RWPE2 (cell line): Measurements from ENCODE around the gene SELENOH.

Experiments used
- ATAC-seq: fragments of 200-7000 bp; cut with Tn5 transposase; 3 replicates; pipeline ENCODE4 v1.9.1; 2021; ENCODE audit warnings: low read depth
- DNase-seq: peaks from one replicate; pipeline ENCODE4 v3.0.0-alpha.2; 2020; ENCODE audit warnings: low spot score
- H3K27ac ChIP-seq: fragments of 450-650 bp; 2 replicates; pipeline ENCODE4 v1.5.1; 2017; ENCODE audit warnings: mild to moderate bottlenecking; ENCODE audit not compliant: poor library complexity, severe bottlenecking
- H3K27me3 ChIP-seq: fragments of 250-450 bp; sonication (Bioruptor Pico); 2 replicates; pipeline ENCODE4 v1.5.1; 2021; ENCODE audit warnings: mild to moderate bottlenecking, moderate library complexity; ENCODE audit not compliant: insufficient read depth, poor library complexity, severe bottlenecking
- H3K36me3 ChIP-seq: fragments of 250-450 bp; sonication (Bioruptor Pico); 2 replicates; pipeline ENCODE4 v1.5.1; 2020; ENCODE audit warnings: low read depth, mild to moderate bottlenecking, moderate library complexity
- H3K4me1 ChIP-seq: fragments of 250-450 bp; sonication (Bioruptor Pico); 2 replicates; pipeline ENCODE4 v1.5.1; 2021; ENCODE audit warnings: mild to moderate bottlenecking, moderate library complexity; ENCODE audit not compliant: insufficient read depth, poor library complexity, severe bottlenecking
- H3K4me3 ChIP-seq: fragments of 250-450 bp; sonication (Bioruptor Pico); 2 replicates; pipeline ENCODE4 v1.5.1; 2021; ENCODE audit warnings: mild to moderate bottlenecking, moderate library complexity; ENCODE audit not compliant: severe bottlenecking
- H3K9me3 ChIP-seq: fragments of 250-450 bp; sonication (Bioruptor Pico); 2 replicates; pipeline ENCODE4 v1.5.1; 2021; ENCODE audit warnings: mild to moderate bottlenecking, moderate library complexity; ENCODE audit not compliant: severe bottlenecking
- TF ChIP-seq, protein P1 (sequence below): fragments of 450-650 bp; IDR thresholded peaks from one replicate; pipeline ENCODE4 v1.5.1; 2017; ENCODE audit warnings: mild to moderate bottlenecking, moderate library complexity; ENCODE audit not compliant: poor library complexity, severe bottlenecking

SELENOH gene

DNA sequence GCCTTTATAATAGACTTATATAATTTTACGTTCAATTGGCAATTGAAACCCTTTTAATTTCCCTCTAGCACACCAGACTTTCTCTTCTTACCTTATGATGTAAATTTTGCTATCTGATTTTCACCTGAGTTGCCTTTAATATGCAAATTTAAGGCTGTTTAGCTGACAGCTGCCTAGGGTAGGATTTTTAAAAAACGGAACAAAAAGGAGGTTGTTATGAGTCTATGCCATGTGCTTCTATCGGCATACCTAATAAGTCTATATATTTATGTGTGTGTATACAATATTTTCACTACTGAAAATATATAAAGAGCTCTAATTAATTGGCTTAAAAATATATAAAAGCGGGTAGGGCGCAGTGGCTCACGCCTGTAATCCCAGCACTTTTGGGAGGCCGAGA, 11.8 kb upstream of the SELENOH start:
- ATAC-seq: no peak
- peaks cover 27% of the 10 kb centered on the region for H3K4me1 ChIP-seq
- no peaks in the 10 kb centered on the region for H3K27me3 ChIP-seq
- no peak overlapping the region for H3K27ac ChIP-seq
- H3K9me3 ChIP-seq: no peaks in the 10 kb centered on the region
- DNase-seq: no peak
- TF ChIP-seq, protein P1, sequence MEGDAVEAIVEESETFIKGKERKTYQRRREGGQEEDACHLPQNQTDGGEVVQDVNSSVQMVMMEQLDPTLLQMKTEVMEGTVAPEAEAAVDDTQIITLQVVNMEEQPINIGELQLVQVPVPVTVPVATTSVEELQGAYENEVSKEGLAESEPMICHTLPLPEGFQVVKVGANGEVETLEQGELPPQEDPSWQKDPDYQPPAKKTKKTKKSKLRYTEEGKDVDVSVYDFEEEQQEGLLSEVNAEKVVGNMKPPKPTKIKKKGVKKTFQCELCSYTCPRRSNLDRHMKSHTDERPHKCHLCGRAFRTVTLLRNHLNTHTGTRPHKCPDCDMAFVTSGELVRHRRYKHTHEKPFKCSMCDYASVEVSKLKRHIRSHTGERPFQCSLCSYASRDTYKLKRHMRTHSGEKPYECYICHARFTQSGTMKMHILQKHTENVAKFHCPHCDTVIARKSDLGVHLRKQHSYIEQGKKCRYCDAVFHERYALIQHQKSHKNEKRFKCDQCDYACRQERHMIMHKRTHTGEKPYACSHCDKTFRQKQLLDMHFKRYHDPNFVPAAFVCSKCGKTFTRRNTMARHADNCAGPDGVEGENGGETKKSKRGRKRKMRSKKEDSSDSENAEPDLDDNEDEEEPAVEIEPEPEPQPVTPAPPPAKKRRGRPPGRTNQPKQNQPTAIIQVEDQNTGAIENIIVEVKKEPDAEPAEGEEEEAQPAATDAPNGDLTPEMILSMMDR: no peak
- no peak overlapping the region for H3K4me3 ChIP-seq
- H3K36me3 ChIP-seq: peaks cover 16% of the 10 kb centered on the region

DNA sequence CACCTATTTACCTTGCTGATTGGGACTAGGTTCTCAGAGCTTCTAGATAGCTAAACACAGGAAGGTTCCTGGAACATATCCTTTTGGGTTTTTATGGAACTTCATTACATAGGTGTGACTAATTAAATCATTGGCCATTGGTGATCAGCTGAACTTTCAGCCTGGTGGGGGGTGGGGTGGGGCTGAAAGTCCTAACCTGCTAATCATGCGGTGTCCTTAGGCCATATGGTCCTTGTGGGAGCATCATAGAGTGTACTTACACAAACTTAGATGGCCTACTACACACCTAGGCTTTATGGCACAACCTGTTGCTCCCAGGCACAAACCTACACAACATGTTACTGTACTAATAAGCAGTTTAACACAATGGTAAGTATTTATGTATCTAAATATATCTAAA, 8.6 kb upstream of the SELENOH start:
- DNase-seq (no peak), ATAC-seq (no peak)
- TF ChIP-seq, protein P1: no peak
- Histone ChIP-seq H3K4me1 (peaks cover 21% of the 10 kb centered on the region), H3K27ac (peak overlapping the region; percentile 53), H3K36me3 (peaks cover 24% of the 10 kb centered on the region), H3K27me3 (no peaks in the 10 kb centered on the region), H3K9me3 (no peaks in the 10 kb centered on the region), H3K4me3 (no peak overlapping the region)

DNA sequence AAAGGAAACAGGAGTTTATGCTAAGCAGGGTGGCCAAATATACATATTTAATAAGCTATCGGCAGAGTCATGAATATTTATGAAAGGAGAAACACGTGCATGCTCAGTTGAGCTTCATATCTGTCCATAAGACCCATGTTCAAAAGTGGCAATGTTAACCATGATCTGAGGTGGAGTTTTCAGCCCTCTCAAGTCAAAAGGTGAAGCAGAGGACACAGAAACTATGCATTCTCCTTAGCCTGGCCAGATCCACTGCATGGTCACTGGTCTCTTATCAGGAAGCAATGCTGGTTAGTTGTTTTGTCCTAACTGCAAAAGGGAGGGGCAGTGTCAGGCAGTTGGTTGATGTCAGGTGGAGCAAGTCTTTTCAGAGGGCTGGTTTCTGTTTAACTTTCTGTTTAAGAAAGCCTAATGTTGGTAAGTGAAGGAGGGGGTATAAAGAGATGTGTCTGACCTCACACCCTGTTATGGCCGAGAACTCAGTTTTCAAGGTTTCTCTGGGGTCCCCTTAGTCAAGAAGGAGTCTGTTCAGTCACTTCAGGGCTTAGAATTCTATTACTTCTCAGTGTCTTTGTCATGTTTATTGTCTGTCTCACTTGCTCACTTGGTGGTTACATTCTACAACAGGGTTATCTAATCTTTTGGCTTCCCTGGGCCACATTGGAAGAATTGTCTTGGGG, 5.5 kb upstream of the SELENOH start:
- ATAC-seq: no peak
- H3K36me3 ChIP-seq: peaks cover 44% of the 10 kb centered on the region
- no peak overlapping the region for H3K27ac ChIP-seq
- TF ChIP-seq, protein P1: no peak
- no peak overlapping the region for H3K4me3 ChIP-seq
- peaks cover 21% of the 10 kb centered on the region for H3K4me1 ChIP-seq
- no peak for DNase-seq
- no peaks in the 10 kb centered on the region for H3K27me3 ChIP-seq
- no peaks in the 10 kb centered on the region for H3K9me3 ChIP-seq

DNA sequence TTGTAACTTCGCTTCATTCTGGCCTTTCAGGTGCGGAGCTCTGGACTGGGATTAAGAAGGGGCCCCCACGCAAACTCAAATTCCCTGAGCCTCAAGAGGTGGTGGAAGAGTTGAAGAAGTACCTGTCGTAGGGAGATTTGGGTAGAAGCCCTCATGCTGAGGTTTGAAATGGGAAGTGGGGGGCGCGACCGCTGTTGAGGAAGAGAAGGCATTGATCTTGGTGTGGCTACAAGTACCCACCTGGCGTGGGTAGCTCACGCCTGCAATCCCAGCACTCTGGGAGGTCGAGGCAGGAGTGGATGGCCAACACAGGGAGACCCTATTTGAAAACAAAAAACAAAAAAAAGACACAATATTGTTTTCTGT, 779 bp downstream of the SELENOH start:
- Histone ChIP-seq H3K9me3 (no peaks in the 10 kb centered on the region), H3K27me3 (no peaks in the 10 kb centered on the region), H3K27ac (peak overlapping the region; percentile 73), H3K4me3 (peak overlapping the region; percentile 79), H3K36me3 (peaks cover 54% of the 10 kb centered on the region), H3K4me1 (peaks cover 5% of the 10 kb centered on the region)
- DNase-seq: no peak
- TF ChIP-seq, protein P1: no peak
- no peak for ATAC-seq

DNA sequence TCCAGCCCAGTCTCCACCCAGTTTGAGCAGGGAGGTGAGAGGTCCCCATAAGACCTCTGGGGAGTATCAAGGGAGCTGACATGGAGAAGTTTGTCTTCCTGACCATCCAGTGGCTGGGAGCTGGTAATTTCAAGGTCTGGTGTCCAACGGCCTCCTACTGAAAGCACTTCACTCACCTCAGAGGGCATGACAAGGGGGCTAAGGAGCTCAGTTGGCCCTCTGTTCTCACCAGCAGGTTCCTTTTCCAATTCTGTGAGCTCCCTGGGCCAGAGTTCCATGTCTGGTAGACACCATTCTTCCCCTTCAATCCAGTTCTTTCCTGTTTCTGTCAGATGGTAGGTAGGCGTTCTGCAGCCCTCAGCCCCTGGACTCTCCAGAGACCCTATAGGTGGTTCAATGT, 3.1 kb downstream of the SELENOH start:
- H3K9me3 ChIP-seq: no peaks in the 10 kb centered on the region
- H3K27ac ChIP-seq: no peak overlapping the region
- TF ChIP-seq, protein P1: no peak
- peaks cover 5% of the 10 kb centered on the region for H3K4me1 ChIP-seq
- H3K4me3 ChIP-seq: no peak overlapping the region
- ATAC-seq (no peak), DNase-seq (no peak)
- peaks cover 33% of the 10 kb centered on the region for H3K36me3 ChIP-seq
- H3K27me3 ChIP-seq: no peaks in the 10 kb centered on the region
